ENCODE results near the gene EFCAB7. TPM values are rescaled to one million over a fixed set of nuclear protein-coding genes. Genes with fewer than 3 reads are reported as not detected.

Gene EFCAB7
- total and polyA plus RNA-seq, 2 of the 13 experiments (the other 11 are each of a cell fraction or from before 2014, with no cell fraction given): 1.7 to 5.4 TPM

DNA sequence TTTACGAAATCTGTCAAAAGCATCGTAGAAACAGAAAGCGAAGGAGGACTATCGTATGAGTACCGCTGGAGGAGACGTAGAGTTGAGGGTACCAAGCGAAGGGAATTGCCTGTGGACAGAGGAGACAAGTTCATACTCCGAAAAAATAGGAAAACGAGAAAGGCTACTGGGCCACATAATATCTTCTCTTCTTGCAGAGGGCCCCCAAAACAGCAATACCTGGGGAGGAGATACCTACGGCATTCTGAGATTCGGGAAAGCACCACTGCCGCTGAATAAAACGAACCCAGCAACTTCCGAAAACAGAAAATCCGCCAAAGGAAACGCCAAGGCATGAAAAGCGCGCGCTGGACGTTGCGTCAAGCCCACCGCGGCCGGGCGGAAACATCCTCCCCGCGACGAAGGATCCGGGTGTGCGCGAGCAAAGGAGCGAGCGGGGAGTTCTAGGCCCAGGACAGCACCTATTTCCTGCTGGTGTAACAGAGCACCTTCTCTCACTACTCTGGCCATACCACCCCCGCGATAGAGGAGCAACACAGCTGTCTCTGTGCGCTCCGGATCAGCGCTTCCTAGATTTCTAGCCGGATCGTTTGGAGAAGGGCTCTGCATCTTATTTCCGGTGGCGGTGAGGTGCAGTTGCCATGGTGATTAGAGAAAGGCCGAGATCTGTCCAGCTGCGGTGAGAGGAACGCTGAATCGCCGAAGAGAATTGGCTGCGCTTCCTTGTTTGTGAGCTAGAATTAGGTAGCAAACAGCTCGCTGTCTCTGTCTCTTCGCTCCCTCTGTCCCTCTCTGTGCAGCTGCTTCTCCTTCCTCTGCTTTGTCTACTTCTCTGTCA, at the start of gene EFCAB7, which contains the start of gene ITGB3BP (continued):
- no peak; the same call in 1 of the 2 replicates for TF ChIP-seq ZNF318 (CRISPR knock-in tag; IDR thresholded peaks at IDR 0.05)
- TF ChIP-seq EHMT2 (IDR thresholded peaks at IDR 0.05; ENCODE audit: borderline replicate concordance, low read depth, low read length): peak; percentile 92; the same call in 1 of the 2 replicates
- peak; percentile 89 for TF ChIP-seq ZMYM3 (CRISPR knock-in tag; IDR thresholded peaks at IDR 0.05)
- peak; percentile 70; the same call in 1 of the 2 replicates for TF ChIP-seq ZNF558 (CRISPR knock-in tag; IDR thresholded peaks at IDR 0.05; ENCODE audit: borderline replicate concordance)
- TF ChIP-seq ZSCAN31 (CRISPR knock-in tag; IDR thresholded peaks at IDR 0.05; ENCODE audit: low read depth): peak; percentile 92; the same call in 1 of the 2 replicates
- peak; percentile 87 for TF ChIP-seq PHF21A (CRISPR knock-in tag; IDR thresholded peaks at IDR 0.05)
- peak; percentile 68; the same call in 1 of the 2 replicates for TF ChIP-seq ZSCAN22 (CRISPR knock-in tag; IDR thresholded peaks at IDR 0.05)
- peak; percentile 49; the same call in 1 of the 2 replicates for TF ChIP-seq PAXIP1 (CRISPR knock-in tag; conservative IDR thresholded peaks at IDR 0.05)
- TF ChIP-seq MXD3 (CRISPR knock-in tag; IDR thresholded peaks at IDR 0.05): peak; percentile 75
- no peak for TF ChIP-seq ZNF138 (CRISPR knock-in tag; IDR thresholded peaks at IDR 0.05; ENCODE audit: low read depth)
- peak; percentile 100 for TF ChIP-seq E2F1 (CRISPR knock-in tag; IDR thresholded peaks at IDR 0.05)
- TF ChIP-seq ZNF292 (CRISPR knock-in tag; IDR thresholded peaks at IDR 0.05; ENCODE audit: borderline replicate concordance, low read depth): peak; percentile 87
- TF ChIP-seq NFIB (CRISPR knock-in tag; IDR thresholded peaks at IDR 0.05; ENCODE audit: borderline replicate concordance): no peak
